Activated CD4-positive, alpha-beta T cell treated with anti-CD3 and anti-CD28 coated beads, Interleukin-2, Interleukin-4, amounts not matched to agents 100 ng/mL and 50 ng/mL, durations not matched to agents 16 hours and 8 hours (primary cell): Measurements from ENCODE around the gene SLC16A8.
"Not testable (repeated sequence)": the region's sequence is repeated elsewhere in the genome, so short reads cannot be mapped to it uniquely, and the experiment has no call there.

ENCODE experiments used
- DNase-seq: peaks from one replicate; pipeline ENCODE4 v3.0.0-alpha.2; 2020; ENCODE audit warnings: low spot score

SLC16A8 gene

DNA sequence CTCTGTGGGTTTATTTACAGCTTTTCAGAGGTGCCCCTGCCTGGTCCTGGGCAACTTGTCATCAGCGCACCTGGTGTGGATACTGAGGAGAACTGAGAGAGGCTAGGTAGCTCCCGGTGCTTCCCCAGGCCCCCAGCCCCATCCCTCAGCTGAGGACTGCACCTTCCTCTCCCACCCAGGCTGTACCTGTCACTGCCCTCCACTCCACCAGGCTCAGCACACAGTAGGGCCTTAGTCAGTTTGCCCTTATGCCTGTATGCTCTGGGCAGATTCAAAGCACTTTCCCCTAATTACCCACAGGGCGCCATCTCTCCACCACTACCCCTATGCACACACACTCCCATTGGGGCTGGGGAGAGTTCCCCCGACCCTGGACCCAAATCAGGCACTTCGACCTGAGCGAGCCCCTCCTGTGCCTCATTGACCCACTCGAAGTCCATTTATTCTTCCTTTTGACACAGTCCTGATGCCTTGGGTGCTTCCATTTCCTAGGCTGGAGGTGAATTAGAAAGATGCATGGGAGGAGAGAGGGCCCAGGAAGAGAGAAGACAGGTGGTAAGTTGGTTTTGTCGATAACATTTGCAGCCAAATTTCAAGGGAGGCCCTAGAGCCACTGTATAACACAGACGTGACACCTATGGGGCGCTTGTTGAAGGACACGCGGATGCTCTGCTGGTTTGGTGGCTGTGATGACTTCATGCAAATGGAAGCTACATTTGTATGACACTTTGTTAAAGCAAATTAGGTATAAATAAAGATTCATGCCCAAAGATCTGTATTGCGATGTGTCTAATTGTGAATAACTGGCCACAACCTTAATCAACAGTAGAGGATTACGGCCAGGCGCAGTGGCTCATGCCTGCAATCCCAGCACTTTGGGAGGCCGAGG lies 40.6 kb downstream of the SLC16A8 start:
- no peak for DNase-seq

DNA sequence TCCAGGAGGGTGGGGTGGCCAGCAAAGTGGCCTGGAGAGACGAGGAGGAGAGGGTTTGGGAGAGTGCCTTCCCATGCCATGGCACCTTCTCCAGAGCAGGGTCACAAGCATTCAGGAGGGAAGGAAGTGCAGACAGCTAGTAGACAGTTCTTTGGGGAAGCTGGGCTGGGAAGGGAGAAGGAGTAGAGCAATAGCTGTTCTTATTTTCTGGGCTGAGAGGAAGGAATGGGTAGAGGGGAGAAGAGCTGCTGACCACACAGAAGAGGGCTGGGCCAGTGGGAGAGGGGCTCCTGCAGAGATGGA lies 41.5 kb downstream of the SLC16A8 start:
- no peak for DNase-seq

DNA sequence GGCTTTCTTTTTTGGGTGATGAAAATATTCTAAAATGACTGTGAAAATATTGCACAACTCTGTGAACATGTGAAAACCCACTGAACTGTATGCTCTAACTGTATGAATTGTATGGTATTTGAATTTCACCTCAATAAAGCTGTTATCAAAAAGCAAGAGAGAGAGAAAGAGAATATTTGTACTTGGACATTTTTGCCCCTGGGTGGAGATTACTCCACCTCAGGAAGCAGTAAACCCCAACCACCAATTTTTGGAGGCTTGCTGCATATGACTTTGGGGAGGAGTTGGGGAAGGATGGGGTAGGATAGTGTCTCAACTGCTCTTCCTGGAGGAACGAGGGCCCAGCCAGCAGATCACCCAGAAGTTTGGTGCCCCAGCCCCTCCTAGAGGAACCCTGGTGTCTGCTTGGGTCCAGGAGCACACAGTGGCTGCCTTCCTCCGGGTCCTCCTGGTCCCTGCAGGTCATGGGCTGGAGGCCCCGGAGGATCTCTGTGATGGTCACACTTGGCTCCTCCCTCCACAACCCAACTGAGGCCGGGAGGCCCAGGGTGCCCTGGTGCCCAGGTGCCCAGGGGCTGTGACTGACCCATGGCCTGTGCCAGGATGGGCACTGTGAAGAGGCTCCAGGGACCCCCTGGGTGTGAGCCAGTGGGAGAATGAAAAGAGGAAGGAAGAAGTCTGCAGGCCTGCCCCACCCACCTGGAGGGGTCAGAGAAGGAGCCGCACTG lies 42.1 kb downstream of the SLC16A8 start:
- no peak for DNase-seq

DNA sequence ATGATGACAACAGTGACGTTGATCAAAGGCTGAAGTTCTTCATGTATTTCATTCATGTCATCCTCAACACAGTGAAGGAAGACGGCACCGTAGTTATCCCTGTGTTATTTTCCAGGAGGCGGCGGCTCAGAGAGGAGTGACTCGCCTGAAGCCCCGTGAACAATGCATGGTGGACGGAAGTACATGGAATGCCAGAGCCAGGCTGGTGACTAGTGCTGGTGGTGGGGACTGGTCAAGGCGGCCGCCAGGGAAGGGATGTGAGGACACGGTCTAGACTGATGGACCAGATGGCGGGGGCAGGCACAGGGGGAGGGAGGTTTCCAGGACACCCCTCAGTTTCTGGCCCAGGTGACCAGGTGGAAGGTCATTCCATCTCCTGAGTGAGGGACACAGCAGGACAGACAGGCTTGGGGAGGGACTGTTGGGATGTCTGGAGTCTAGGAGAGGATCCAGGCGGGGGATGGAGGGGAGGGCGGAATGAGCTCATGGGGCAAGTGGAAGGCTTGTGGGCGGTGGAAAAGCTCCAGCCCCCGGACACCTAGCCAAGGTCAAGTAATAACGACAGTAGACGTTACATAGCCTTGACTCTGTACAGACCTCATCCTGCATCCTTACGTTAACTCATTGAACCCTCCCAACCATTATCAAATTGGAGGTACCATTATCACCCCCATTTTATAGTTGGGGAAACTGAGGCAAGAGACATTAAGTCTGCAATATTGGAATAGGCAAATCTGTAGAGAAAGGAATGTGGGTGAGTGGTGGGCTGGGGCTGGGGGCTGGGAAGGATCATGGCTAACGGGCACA lies 42.8 kb downstream of the SLC16A8 start:
- no peak for DNase-seq

DNA sequence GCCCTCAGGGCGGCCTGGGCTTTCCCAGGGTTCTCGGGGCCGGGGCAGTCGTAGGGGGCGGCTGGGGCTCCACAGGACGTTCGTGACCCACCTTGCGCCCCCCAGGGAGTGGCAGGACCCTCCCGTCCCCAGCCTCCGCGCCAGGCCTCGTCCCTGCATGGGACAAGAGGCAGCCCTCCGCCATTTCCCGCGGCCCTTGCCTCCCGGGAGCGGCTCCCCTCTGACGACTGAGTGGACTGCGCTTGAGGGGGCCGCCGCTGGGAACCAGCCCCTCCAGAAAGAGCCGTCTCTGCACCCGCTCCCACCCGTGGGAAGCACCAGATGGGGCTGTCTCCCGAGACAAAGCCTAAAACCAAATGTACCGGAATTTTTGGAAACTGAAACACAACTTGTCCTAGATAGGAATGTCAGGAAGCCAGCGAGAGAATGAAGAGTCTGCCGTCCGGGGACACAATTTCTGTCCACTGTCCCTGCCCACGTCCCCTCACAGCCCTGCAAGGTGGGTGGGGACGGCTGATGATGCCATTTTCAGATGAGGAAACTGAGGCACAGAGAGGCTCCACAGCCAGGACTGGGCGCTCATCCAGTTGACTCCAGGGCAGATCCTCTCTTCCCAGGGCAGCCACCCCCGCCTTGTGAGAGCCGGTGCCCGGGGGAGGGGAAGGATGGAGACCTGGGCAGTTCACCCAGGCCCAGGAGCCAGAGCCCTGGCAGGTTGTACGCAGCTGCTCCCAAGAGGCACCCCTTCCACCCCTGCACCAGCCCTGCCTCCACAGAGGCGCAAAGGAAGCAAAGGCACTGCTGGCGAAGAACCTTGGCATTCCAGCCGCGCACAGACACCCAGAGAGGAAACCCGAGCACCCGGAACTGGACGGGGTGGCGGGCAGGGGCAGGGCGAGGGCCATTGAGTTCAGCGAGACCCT lies 44.8 kb downstream of the SLC16A8 start:
- no peak for DNase-seq

DNA sequence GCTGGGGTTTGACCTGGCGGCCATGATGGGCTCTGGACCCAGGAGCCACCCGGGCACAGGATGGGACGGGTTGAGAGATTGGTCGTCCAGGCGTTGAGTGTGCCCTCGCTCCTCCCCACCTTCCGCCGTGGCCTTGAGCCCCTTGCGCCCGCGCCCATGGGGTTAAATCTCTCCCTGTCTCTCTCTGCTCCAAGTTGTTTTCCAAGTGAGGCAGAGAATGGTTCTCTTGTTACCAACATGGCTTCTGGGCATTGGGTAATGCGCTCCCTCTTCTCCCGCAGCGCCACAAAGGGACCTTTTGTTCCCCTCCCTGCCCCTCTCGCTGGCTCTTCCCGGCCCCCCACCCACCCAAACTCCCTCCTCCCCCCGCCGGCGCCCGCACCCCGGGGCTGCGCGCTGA lies 45.6 kb downstream of the SLC16A8 start:
- DNase-seq, result no peak

DNA sequence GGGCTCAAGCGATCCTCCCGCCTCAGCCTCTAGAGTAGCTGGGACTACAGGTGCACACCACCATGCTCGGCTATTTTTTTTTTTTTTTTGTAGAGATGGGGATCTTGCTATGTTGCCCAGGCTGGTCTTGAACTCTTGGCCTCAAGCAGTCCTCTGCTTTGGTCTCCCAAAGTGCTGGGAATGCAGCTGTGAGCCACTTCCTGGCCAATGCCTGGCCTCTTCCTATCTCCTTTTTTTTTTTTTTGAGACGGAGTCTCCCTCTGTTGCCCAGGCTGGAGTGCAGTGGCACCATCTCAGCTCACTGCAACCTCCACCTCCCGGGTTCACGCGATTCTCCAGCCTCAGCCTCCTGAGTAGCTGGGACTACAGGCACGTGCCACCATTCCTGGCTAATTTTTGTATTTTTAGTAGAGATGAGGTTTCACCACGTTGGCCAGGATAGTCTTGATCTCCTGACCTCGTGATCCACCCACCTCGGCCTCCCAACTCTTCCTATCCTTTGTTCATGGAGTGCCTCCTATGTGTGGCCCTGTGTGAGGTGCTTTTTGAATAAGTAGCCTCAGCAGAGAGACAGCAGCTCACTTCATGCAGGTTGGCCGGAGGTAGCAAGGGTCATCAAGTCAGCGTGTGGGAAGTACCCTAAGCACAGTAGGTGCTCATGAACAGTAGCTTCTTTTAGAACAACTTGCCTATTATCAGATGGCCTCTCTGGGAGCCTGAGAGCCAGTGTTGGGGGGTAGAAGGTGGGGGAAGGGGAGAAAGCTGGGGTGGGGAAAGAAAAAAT lies 46.4 kb downstream of the SLC16A8 start:
- not testable (repeated sequence) for DNase-seq

DNA sequence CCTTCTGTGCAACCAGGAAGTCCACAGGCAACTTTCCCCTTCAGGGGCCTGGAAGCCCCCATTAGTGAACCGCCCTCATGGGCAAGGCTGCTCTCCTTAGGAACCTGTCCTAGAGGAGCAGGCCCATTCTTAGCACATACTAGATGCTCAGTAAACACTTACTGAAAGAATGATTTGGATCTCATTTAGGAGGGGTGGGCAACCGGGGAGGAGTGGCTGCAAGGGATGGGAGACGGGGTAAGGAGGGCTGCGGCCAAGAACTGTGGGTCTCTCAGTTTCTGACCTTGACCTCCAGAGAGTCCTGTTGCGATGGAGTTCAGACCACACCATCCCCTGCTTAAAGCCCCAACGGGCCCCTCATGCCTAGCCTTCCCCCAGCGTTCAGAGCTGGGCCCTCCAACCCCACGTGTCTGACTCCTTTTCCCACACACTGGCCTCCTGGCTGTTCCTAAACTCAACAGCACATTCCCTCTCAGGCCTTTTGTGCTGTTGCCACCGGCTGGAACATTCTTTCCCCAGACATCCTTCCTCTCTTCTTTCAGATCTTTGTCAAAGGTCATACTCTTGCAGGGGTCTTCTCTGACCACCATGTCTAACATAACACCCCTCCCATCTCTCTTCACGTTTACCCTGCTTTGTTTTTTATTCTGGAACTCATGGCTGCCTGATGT lies 47.5 kb downstream of the SLC16A8 start:
- DNase-seq, result no peak

DNA sequence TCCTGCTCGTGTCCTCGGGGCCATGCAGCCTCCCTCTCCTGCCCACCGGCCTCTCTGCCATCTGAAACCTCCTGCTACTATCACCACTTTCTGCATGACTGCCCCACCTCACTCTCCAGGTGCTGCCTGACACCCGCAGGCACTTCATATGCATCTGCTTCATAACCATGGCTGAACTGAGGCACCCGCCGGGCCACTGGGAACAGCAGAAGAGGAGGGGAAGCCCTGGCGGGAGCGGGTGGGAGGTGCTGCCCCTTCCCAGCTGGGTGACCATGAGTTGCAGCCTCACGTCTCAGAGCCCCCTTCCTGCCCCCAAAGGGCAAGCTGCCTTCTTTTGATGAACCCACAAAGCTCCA lies 48.5 kb downstream of the SLC16A8 start:
- DNase-seq, result no peak

DNA sequence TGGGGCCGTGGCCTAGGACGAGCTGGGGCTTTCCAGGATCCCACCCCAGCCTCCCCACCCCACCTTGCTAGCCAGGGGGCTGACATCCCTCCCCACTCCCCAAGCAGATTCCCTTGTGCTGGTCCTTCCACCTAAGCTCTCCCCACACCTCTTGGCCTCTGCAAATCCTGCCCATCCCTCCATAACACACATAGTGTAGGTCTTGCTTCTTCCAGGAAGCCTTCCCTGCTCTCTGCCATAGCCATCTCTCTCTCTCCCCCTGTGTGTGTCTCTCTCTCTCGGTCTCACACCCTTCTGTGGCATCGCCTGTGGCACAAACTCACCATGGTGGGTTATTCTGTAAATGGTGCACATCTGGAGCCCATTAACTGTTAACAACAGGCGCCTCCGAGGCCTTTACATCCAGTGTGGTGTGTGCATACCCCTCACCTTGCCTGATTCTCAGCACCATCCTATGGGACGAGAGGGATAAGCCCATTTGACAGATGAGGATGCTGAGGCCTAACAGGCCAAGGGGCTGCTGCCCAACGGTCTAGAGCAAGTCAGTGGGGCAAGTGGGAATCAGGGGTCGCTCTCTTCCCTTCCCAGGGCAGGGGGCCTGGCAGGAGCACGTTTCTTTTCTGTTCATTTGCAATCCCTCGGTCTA lies 49.0 kb downstream of the SLC16A8 start:
- no peak for DNase-seq

DNA sequence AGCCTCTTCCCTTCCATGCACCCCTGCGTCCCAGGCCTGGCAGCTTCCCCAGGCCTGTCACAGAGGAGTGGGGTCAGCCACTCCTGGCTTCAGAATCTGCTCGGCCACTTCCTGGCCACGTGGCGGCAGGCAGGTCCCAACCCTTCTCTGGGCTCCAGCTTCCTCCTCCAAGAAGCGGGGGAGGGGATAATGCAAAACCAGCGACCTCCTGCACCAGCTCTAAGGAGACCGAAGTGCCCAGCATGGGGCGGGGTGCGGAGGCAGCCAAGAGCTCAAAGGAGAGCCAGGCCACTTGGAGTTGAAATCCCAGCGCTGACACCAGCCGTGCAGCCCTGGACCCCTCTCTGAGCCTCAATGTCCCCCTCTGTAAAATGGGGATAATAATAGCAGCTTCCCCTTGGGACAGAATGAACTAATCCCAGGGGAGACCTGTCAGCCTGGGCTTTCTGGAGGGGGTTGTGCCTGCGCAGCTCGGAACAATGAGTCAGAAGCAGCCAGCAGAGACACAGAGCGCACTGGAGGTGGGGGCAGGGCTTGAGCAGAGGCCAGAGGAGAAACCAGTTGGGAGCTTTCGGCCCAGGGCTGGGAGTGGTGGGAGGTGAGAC lies 49.6 kb downstream of the SLC16A8 start:
- no peak for DNase-seq

DNA sequence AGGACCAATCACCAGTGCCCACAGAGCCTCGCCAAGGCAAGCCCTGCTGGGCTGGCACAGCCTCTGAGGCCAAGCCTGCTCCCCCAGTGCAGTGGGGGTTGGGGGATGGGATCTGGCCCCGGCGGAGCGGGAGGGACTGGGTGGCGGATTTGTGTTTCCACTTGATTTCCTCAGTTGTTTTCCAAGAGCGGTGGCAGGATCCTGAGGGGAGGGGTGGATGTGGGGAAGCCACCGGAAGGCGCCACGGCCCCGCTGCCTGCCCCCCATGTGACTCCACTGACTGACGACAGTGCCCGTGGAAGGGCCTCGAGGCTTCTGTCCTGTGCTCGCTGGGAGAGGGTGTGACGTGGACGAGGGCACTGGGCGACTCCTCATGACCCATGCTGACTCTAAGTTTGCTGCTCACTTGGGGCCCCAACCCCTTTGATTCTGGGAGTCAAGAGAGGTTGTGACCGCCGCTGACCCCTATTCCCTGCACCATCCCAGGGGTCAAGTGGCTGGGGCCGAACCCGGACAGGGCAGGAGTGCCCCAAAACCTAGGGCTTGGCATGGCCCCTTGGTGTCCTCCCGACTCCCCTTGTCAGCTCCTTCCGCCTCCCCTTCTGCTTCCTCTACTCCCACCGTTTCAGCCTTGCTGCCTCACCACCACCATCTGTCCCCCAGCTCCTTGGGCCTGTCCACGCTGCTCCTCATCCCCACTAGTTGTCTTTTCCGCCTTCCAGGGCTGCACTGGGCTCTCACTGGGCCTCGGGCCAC lies 50.3 kb downstream of the SLC16A8 start:
- DNase-seq, result no peak

DNA sequence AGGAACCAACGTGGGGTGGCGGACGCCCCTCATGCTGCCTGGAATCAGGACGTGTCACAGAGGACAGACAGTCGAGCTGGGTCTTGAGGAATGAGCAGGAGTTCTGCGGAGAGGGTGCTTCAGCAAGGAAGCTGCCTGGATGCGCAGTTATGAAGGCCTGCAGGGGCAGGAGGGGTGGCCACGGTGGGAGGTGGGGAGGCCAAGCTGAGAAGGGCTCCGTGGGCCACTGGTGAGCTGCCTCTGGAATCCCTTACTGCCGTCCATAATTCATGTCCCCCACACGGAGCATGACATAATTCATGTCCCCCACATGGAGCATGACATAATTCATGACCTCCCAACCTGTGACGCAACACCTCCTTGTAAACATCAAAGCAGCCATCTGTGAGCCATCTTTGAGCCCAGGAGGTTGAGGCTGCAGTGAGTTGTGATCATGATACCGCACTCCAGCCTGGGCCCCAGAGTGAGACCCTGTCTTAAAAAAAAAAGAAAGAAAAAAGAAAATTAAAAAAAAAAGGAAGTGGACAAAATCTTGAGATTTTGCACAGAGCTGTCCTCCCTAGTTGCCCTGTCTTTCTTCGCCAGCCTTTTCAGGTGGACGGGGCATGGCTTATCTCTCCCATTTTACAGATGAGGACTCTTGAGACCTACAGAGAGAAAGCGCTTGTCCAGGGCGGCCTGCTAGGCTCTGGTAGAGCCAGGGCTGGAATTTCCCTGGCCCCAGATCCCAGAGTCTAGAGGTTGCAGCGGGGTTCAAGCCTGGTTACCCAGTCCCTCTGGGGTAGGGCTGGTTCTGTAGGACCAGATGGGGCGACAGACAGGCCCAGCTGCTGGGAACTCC lies 51.1 kb downstream of the SLC16A8 start:
- no peak for DNase-seq

DNA sequence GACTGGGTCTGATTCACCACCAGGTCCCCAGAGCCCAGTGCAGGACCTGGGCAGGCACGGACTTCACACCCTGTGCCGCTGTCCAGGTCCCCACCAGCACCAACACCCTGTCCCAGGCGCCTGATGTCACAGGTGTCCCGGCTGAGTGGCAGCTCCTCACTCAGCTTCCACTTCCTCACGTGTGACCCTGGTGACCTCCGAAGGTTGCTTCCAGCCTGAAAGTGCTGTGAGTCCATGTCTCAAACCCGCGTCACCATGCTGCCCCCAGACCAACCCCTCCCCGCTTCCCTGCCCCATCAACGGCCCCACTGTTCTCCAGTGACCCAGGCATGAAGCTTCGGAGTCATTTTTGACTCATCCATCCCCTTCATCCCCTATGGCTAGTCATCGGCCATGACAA lies 52.5 kb downstream of the SLC16A8 start:
- DNase-seq, result no peak

DNA sequence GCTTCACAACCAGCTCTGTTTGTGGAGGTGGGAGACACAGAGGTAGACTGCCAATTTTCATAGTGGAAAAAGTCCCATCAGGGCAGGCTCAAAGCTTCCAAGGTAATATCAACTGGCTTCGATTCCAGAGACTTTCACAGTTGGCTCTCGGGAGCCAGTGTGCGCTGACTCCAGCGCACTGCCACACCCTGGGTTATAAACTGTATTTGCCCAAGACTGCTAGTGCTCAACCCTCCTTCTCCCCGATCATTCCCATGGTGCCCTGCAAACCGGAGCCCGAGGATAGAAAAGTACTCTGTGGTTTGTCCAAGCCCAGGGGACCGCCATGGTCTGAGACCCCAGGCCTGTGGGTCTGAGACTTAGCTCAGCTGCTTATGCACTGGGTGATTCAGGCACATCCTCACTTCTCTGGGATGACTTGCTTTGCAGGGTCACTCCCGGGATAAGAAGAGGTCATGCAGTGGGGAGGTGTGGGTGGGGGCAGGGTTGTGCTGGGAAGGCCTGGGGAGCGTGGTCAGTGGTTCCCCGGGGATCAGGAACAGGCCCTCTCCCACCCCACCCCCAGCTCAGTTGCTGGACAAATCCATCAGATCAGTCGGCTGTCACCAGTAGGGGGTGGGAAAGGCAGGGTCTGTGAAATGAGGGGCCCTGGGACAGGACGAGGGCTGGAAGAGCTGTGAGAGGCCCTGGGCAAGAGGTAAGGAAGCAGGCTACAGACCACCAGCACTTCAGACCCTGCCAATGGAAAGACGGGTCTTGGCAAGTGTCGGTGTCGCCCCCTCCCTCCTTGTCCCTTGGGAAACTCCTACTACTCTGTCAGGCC lies 53.5 kb downstream of the SLC16A8 start:
- DNase-seq, result no peak

DNA sequence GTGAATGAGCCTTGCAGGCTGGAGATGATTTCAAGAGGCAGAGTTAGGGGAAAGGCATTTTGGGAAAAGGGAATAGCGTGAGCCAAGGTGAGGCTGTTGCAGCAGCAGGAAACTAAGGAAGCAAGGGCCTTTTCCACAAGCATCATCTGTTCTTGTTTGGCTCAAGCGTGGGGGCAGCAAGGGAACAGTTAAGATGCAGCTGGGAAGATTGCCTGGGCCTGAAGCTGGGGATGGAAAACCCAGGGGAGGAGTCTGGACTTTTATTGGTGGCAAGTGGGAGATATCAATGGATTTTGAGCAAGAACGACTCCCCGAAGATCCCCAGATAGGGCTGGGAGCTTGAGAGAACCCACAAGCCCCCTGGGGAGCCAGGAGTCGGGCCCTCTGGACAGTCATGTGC lies 54.1 kb downstream of the SLC16A8 start:
- no peak for DNase-seq

DNA sequence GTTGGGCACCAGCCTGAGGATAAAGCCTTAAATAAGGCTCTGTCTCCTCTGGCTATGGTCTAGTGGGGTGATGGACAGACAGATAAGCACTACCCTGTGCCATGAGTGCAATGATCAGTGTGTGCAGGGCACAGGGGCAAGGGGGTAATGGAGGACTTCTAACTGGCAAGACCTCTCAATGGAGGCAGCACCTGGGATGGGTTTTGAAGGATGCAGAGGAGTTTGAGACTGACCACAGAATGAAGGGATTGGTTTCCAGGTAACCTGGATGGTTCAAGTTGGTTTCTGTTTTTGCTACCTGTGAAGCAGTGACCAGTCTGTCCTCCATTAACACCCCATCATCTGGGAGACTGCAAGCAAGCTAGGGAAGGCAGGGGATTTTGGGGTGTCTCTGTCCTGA lies 54.6 kb downstream of the SLC16A8 start:
- no peak for DNase-seq
